Brain microvascular endothelial cell (primary cell): Measurements from ENCODE around the gene SLC25A25.

Experiments used
- DNase-seq: peaks from one replicate; pipeline ENCODE4 v3.0.0-alpha.2; 2020
- H3K27ac ChIP-seq: fragments of 250-450 bp; sonication (Bioruptor Pico); 2 replicates; pipeline ENCODE4 v1.5.1; 2020; ENCODE audit warnings: mild to moderate bottlenecking, moderate library complexity
- H3K27me3 ChIP-seq: fragments of 250-450 bp; sonication (Bioruptor Pico); replicated peaks from 2 replicates; pipeline ENCODE4 v1.5.1; 2020; ENCODE audit warnings: mild to moderate bottlenecking
- H3K36me3 ChIP-seq: fragments of 250-450 bp; sonication (Bioruptor Pico); replicated peaks from 2 replicates; pipeline ENCODE4 v1.5.1; 2020; ENCODE audit warnings: mild to moderate bottlenecking
- H3K4me3 ChIP-seq: 2 replicates; pipeline ENCODE4 v1.5.1; 2011; ENCODE audit warnings: low read depth, mild to moderate bottlenecking, control low read depth, low read length, moderate library complexity
- CTCF ChIP-seq: IDR thresholded peaks from 2 replicates; pipeline ENCODE4 v1.5.1; 2011; ENCODE audit warnings: low read depth, mild to moderate bottlenecking, moderate library complexity, low read length, control low read depth, inconsistent platforms; ENCODE audit errors: missing control alignments
- in situ Hi-C: cut with HindIII; loops from 2 replicates; pipeline ENCODE4 v1.10.0; 2017; ENCODE audit warnings: low sequenced_read_pairs, low pct_ligation_motif_present

SLC25A25 gene

GRCh38 chr9:128101231-128101661, 33.2 kb downstream of the SLC25A25 start:
- no peak for DNase-seq
- in situ Hi-C loops = no loop called here
- peaks cover 49% of the 10 kb centered on the region for H3K36me3 ChIP-seq
- no peak overlapping the region for H3K4me3 ChIP-seq
- no peak overlapping the region for H3K27ac ChIP-seq
- H3K27me3 ChIP-seq = no peaks in the 10 kb centered on the region
- no peak for TF ChIP-seq CTCF

- TF ChIP-seq CTCF = no peak
- H3K36me3 ChIP-seq = peaks cover 53% of the 10 kb centered on the region
- no peak overlapping the region for H3K4me3 ChIP-seq
- no peaks in the 10 kb centered on the region for H3K27me3 ChIP-seq
- no peak overlapping the region for H3K27ac ChIP-seq
- no peak for DNase-seq
- in situ Hi-C loops = no loop called here
Observed at GRCh38 chr9:128101690-128102089, 33.7 kb downstream of the SLC25A25 start.

GRCh38 chr9:128102196-128102595, 34.2 kb downstream of the SLC25A25 start:
- peaks cover 58% of the 10 kb centered on the region for H3K36me3 ChIP-seq
- in situ Hi-C loops = no loop called here
- H3K27ac ChIP-seq = no peak overlapping the region
- TF ChIP-seq CTCF = no peak
- no peak for DNase-seq
- no peaks in the 10 kb centered on the region for H3K27me3 ChIP-seq
- H3K4me3 ChIP-seq = no peak overlapping the region

- in situ Hi-C loops = no loop called here
- Histone ChIP-seq H3K4me3 (no peak overlapping the region), H3K27ac (no peak overlapping the region), H3K27me3 (no peaks in the 10 kb centered on the region), H3K36me3 (peaks cover 67% of the 10 kb centered on the region)
- no peak for DNase-seq
- no peak for TF ChIP-seq CTCF
Observed at GRCh38 chr9:128102861-128103588, 35.0 kb downstream of the SLC25A25 start.

- Histone ChIP-seq H3K27ac (no peak overlapping the region), H3K36me3 (peaks cover 71% of the 10 kb centered on the region), H3K4me3 (no peak overlapping the region), H3K27me3 (no peaks in the 10 kb centered on the region)
- no peak for TF ChIP-seq CTCF
- DNase-seq = no peak
- in situ Hi-C loops = no loop called here
Observed at GRCh38 chr9:128103589-128103962, 35.5 kb downstream of the SLC25A25 start.

GRCh38 chr9:128104171-128104618, 36.2 kb downstream of the SLC25A25 start:
- Histone ChIP-seq H3K27ac (no peak overlapping the region), H3K4me3 (no peak overlapping the region), H3K27me3 (no peaks in the 10 kb centered on the region), H3K36me3 (peaks cover 75% of the 10 kb centered on the region)
- TF ChIP-seq CTCF = no peak
- in situ Hi-C loops = no loop called here
- DNase-seq = no peak
